Motor neuron (in vitro differentiated cells): ENCODE data around the gene IL24. TPM values are rescaled to one million over a fixed set of nuclear protein-coding genes. Genes with fewer than 3 reads are reported as not detected.

Experiments used
- ATAC-seq, 8 experiments: fragments of 200-7000 bp; cut with Tn5 transposase; replicated peaks in 6 of 8; 2 replicates each; pipeline ENCODE4 v1.8.0; 2021; ENCODE audit warnings: mild to moderate bottlenecking in 8 of 8, moderate library complexity in 8 of 8
- H3K27ac ChIP-seq, 2 donors: fragments of 250-450 bp; sonication (Bioruptor Pico); 2 replicates each; pipeline ENCODE4 v1.9.0; 2021; ENCODE audit warnings: antibody characterized with exemption in 2 of 2, mild to moderate bottlenecking in 2 of 2, moderate library complexity in 1 of 2
- H3K4me1 ChIP-seq, 2 donors: fragments of 250-450 bp; sonication (Bioruptor Pico); replicated peaks in 1 of 2; 2 replicates each; pipeline ENCODE4 v1.6.1; 2021; ENCODE audit warnings: antibody characterized with exemption in 2 of 2, mild to moderate bottlenecking in 2 of 2, moderate library complexity in 1 of 2
- H3K4me3 ChIP-seq, 5 donors: fragments of 250-450 bp; sonication (Bioruptor Pico); 2 replicates each; pipeline ENCODE4 v1.9.0; 2021; ENCODE audit warnings: antibody characterized with exemption in 5 of 5, mild to moderate bottlenecking in 5 of 5, moderate library complexity in 4 of 5
- WGBS, 10 experiments: fragments of 450-650 bp; shearing (Covaris generic); methylation state at CpG; one replicate each; pipeline ENCODE4 v1.0.0; 2022; 5-methylcytosine and 5-hydroxymethylcytosine counted together
- in situ Hi-C, 9 experiments: fragments of 400-800 bp; cut with MboI; loops; one replicate each; pipeline ENCODE4 v1.15.0; 2021; ENCODE audit warnings: low sequenced_read_pairs in 9 of 9, low pct_unique_long_range_greater_than_20kb in 2 of 9; ENCODE audit not compliant: unreplicated experiment in 9 of 9
- total RNA-seq, 8 experiments: library from RNA; unstranded; fragments of 300-600 nt; gene quantifications; 2 replicates each; pipeline versions ENCODE4 v1.2.3 to v1.2.4, GENCODE V29; 2022

Gene IL24
- total RNA-seq, 8 experiments from 2014 or later, result 0.17 to 0.38 TPM; not detected in 6

GRCh38 chr1:206924592-206925105 is 27.4 kb downstream of the IL24 start:
- ATAC-seq, result no peak
- H3K4me3 ChIP-seq, result no peak overlapping the region
- no peaks in the 10 kb centered on the region for H3K4me1 ChIP-seq
- WGBS, 10 experiments, result 65 to 94% (median 81%) methylated on average over 1 to 8 of the region's 8 CpGs; no CpG with 5 or more reads in 3 of the 10 experiments
- no peak overlapping the region for H3K27ac ChIP-seq
- in situ Hi-C loops, result loop anchor here in 7 of 9 experiments (25.0 kb wide), 4 partner anchors 187 to 437 kb away; partner anchors contain the start of genes DYRK3 (in 2 of the 7) and EIF2D (in 2 of the 7)

- no peaks in the 10 kb centered on the region for H3K4me1 ChIP-seq
- in situ Hi-C loops, result no loop called here
- no peak overlapping the region for H3K4me3 ChIP-seq
- 66 to 100% (median 85%) methylated on average over 1 to 11 of the region's 11 CpGs; no CpG with 5 or more reads in 2 of the 10 experiments for WGBS, 10 experiments
- H3K27ac ChIP-seq, result no peak overlapping the region
- ATAC-seq, result peak in 1 of 8 experiments; percentile 16
These were observed 28.0 kb downstream of the IL24 start for GRCh38 chr1:206925106-206925736.

DNA sequence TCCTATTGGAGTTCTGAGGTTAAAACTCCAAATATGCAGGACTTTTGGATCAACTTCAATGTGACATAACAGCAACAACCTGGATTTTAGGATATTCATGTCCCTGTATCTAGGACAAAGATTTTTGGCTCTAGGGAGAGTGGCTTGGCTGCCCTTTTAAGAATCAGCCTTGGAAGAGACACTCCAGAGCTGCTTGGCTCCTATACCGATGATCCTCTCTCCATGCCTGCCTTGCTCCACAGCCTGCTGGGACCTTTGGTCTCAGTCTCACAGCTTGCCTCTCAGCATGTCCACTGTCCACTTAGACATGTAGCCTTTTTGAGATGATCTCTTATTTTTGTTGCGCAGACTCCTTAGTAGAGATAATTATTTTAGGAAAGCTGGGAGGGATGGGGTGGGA is 29.0 kb downstream of the IL24 start:
- Histone ChIP-seq H3K27ac (no peak overlapping the region), H3K4me3 (no peak overlapping the region), H3K4me1 (no peaks in the 10 kb centered on the region)
- no peak for ATAC-seq
- in situ Hi-C loops, result no loop called here
- 40 to 100% (median 88%) methylated on average over 1 to 2 of the region's 2 CpGs; no CpG with 5 or more reads in 1 of the 10 experiments for WGBS, 10 experiments

- Histone ChIP-seq H3K4me3 (no peak overlapping the region), H3K4me1 (no peaks in the 10 kb centered on the region), H3K27ac (no peak overlapping the region)
- 38 to 97% (median 81%) methylated on average over 1 to 6 of the region's 6 CpGs; no CpG with 5 or more reads in 3 of the 10 experiments for WGBS, 10 experiments
- in situ Hi-C loops, result no loop called here
- ATAC-seq, result no peak
These were observed 32.3 kb downstream of the IL24 start for GRCh38 chr1:206929524-206929923.

DNA sequence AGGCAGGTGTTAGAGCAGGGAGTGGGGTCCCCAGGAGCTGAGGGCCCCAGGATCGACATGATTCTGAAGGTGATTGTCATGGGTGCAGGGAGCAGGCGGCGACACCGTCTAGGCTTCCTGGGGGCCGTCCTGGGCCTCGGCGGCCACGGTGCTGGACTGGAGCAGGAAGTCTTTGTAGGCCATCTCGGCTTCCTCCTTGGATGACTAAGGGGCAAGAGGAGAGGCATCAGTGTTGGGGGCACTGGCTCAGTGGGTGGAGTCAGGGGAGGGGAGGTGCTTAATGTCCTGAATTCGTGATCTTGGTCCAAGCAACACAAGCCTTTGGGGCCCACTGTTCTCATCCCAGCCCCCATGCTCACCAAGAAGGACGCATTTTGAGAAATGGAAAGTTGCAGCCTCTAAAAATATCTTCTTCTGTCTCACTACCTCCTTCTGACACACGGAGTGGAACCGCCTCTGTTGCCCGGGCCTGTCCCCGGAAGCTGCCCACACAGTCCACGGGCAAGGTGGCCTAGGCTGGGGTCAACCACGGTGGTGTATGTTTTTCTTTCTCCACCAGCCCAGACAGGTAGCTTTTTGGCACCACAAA is 33.1 kb downstream of the IL24 start:
- H3K4me3 ChIP-seq, result no peak overlapping the region
- in situ Hi-C loops, result no loop called here
- ATAC-seq, result no peak
- WGBS, 10 experiments, result 72 to 100% (median 89%) methylated on average over 1 to 6 of the region's 17 CpGs; no CpG with 5 or more reads in 3 of the 10 experiments
- no peaks in the 10 kb centered on the region for H3K4me1 ChIP-seq
- H3K27ac ChIP-seq, result no peak overlapping the region

GRCh38 chr1:206931709-206932108 is 34.5 kb downstream of the IL24 start:
- ATAC-seq, result peak in 2 of 8 experiments; percentile 38 to 44
- in situ Hi-C loops, result no loop called here

DNA sequence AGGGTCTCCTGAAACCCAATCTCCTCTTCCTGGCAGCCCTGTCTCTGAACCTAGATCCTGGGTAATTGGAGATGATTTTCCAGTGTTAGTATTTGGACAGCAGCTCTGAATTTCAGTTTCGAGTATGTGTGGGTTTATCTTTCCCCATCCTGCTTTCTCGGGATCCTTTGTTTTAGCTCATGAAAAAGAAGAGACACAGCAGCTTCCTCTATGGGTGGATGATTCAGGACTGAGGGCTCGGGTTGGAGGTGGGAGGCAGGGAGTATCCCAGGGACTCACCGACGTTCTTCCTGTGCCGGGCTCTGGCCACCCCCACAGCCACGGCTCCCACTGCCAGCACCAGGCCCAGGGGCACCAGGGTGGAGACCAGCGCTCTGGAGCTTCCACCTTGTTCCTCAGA is 34.9 kb downstream of the IL24 start:
- no peak for ATAC-seq
- no peak overlapping the region for H3K4me3 ChIP-seq
- in situ Hi-C loops, result no loop called here
- 20 to 100% (median 79%) methylated on average over 1 to 8 of the region's 8 CpGs; no CpG with 5 or more reads in 1 of the 10 experiments for WGBS, 10 experiments
- no peak overlapping the region for H3K27ac ChIP-seq
- peaks cover 4 to 7% of the 10 kb centered on the region in 2 donors for H3K4me1 ChIP-seq

More at GRCh38 chr1:206931709-206932108, 34.5 kb downstream of the IL24 start:
- Histone ChIP-seq H3K27ac (no peak overlapping the region), H3K4me3 (no peak overlapping the region), H3K4me1 (peaks cover 3 to 4% of the 10 kb centered on the region in 2 donors)
- 33 to 90% (median 78%) methylated on average over 1 to 6 of the region's 6 CpGs; no CpG with 5 or more reads in 3 of the 10 experiments for WGBS, 10 experiments

GRCh38 chr1:206933333-206933945 is 36.2 kb downstream of the IL24 start:
- 28 to 75% (median 65%) methylated on average over 2 to 8 of the region's 8 CpGs; no CpG with 5 or more reads in 3 of the 10 experiments for WGBS, 10 experiments
- H3K4me3 ChIP-seq, result no peak overlapping the region
- H3K27ac ChIP-seq, result no peak overlapping the region
- peaks cover 4 to 7% of the 10 kb centered on the region in 2 donors for H3K4me1 ChIP-seq
- peak in 3 of 8 experiments; percentile 31 to 73 (median 58) for ATAC-seq
- in situ Hi-C loops, result no loop called here

DNA sequence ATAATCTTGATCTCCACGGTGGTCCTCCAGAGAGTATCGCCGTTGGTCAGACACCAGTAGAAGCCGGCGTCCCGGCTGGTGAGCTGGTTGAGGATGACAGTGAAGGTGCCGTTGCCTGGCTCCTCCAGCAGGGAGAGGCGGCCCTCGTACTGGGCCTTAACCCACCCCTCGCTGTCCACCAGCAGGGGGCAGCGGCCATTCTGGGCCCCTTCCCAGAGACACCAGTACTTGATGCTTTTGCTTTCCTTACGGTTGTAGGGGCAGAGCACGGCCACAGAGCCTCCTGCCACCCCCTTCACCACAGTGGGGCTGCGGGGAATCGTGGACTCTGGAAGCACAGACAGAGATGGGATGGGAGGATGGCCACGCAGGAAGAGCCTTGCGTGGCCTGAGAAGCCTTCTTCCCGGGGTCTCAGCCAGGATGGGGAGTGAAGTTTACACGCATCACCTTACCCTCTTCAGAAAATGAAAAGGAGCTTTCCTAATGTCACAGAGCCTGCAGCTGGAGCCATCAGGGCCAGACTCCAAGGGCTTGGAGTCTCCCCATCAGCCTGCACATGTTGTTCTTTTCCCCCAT is 38.3 kb downstream of the IL24 start:
- 38 to 100% (median 82%) methylated on average over 1 to 13 of the region's 19 CpGs; no CpG with 5 or more reads in 3 of the 10 experiments for WGBS, 10 experiments
- Histone ChIP-seq H3K27ac (no peak overlapping the region), H3K4me3 (no peak overlapping the region), H3K4me1 (peaks cover 4 to 7% of the 10 kb centered on the region in 2 donors)
- ATAC-seq, result peak in 2 of 8 experiments; percentile 68 to 96
- in situ Hi-C loops, result no loop called here

DNA sequence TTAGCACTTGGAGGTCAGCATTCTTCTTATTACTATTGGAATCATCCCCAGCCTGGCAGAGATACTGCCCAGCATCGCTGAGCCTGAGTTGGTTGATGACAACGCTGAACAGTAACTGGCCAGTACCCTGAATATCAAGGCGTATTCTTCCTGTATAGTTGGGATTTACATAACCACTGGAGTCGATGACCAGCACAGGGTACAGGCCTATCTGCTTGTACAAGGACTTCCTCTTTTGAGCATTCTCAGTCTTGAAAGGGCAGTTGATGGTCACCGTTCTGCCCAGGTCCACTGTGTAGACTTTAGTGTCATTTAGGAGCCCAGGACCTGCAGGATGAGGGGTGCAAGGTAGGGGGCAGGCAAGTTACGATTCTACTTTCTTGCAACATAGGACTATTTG is 40.2 kb downstream of the IL24 start:
- WGBS, 10 experiments, result 53 to 100% (median 90%) methylated on average over 1 to 6 of the region's 6 CpGs; no CpG with 5 or more reads in 1 of the 10 experiments
- no peak overlapping the region for H3K4me3 ChIP-seq
- in situ Hi-C loops, result no loop called here

GRCh38 chr1:206939131-206939530 is 41.9 kb downstream of the IL24 start:
- ATAC-seq, result no peak
- in situ Hi-C loops, result no loop called here
- Histone ChIP-seq H3K4me1 (peaks cover 4 to 7% of the 10 kb centered on the region in 2 donors), H3K27ac (no peak overlapping the region), H3K4me3 (no peak overlapping the region)
- 73 to 95% (median 85%) methylated on average over 2 to 9 of the region's 13 CpGs; no CpG with 5 or more reads in 3 of the 10 experiments for whole genome bisulfite sequencing, 10 experiments

More for the DNA sequence above, 40.2 kb downstream of the IL24 start:
- Histone ChIP-seq H3K27ac (no peak overlapping the region), H3K4me1 (peaks cover 4 to 7% of the 10 kb centered on the region in 2 donors)
- no peak for ATAC-seq

DNA sequence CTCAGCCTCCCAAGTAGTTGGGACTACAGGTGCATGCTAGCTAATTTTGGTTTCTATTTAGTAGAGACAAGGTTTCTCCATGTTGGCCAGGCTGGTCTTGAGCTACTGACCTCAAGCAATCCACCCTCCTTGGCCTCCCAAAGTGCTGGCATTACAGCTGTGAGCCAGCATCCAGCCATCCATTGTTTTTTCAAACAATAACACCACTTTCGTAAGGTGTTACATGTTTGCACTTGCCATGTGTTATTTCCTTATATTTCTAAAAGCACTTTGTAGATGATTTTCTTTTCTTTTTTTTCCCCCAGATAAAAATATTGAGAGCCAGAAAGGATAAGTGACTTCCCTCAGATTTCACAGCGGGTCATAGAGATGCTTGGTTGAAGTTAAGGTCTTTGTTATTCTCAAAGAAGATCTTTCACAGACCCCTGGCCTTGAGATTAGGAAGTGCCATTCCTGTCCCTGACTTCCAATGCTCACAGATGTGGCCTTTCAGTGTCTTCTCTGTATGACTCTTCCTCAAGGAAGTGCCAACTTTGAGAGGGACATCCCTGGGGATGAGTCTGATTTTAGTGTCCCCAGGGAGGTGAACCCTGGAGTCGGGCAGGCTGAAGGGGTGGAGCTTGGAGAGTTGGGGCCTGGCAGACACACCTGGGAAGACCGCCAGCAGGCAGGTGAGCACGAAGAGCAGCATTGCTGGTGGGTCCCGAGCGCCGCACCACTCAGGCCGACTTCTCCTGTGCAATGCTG is 42.8 kb downstream of the IL24 start:
- ATAC-seq, result no peak
- 72 to 100% (median 93%) methylated on average over 1 to 9 of the region's 9 CpGs; no CpG with 5 or more reads in 2 of the 10 experiments for WGBS, 10 experiments

More for the DNA sequence above, 42.8 kb downstream of the IL24 start:
- Histone ChIP-seq H3K4me3 (no peak overlapping the region), H3K4me1 (peaks cover 4 to 7% of the 10 kb centered on the region in 2 donors), H3K27ac (no peak overlapping the region)
- in situ Hi-C loops, result no loop called here
